Adipocyte (in vitro differentiated cells): ENCODE measurements around the gene LTV1.
"Not testable (repeated sequence)": the region's sequence is repeated elsewhere in the genome, so short reads cannot be mapped to it uniquely, and the experiment has no call there.

Experiments
- DNase-seq: peaks from one replicate; pipeline ENCODE4 v3.0.0-alpha.2; 2015; ENCODE audit warnings: low read depth
- H3K27me3 ChIP-seq: replicated peaks from 2 replicates; pipeline ENCODE4 v1.7.0; 2013; ENCODE audit warnings: mild to moderate bottlenecking, low read length, moderate library complexity; ENCODE audit not compliant: control insufficient read depth, insufficient read depth
- H3K36me3 ChIP-seq: 2 replicates; pipeline ENCODE4 v1.7.0; 2013; ENCODE audit warnings: low read length, mild to moderate bottlenecking, moderate library complexity; ENCODE audit not compliant: control insufficient read depth, insufficient read depth, severe bottlenecking
- H3K4me1 ChIP-seq: 2 replicates; pipeline ENCODE4 v1.7.0; 2013; ENCODE audit warnings: mild to moderate bottlenecking, low read length, moderate library complexity; ENCODE audit not compliant: control insufficient read depth, insufficient read depth
- H3K4me3 ChIP-seq: 2 replicates; pipeline ENCODE4 v1.7.0; 2013; ENCODE audit warnings: mild to moderate bottlenecking, low read length, moderate library complexity
- H3K9ac ChIP-seq: 2 replicates; pipeline ENCODE4 v1.7.0; 2013; ENCODE audit warnings: mild to moderate bottlenecking, low read length, moderate library complexity
- H3K9me3 ChIP-seq: 2 replicates; pipeline ENCODE4 v1.7.0; 2013; ENCODE audit warnings: mild to moderate bottlenecking, low read length, moderate library complexity; ENCODE audit not compliant: control insufficient read depth

LTV1 gene

GRCh38 chr6:143872201-143872600 lies 29.1 kb downstream of the LTV1 start:
- Histone ChIP-seq H3K27me3 (no peaks in the 10 kb centered on the region), H3K9me3 (peaks cover 6% of the 10 kb centered on the region), H3K4me1 (no peaks in the 10 kb centered on the region), H3K36me3 (no peaks in the 10 kb centered on the region), H3K4me3 (no peak overlapping the region), H3K9ac (no peak overlapping the region)
- DNase-seq: peak; percentile 38

GRCh38 chr6:143873600-143873999 lies 30.5 kb downstream of the LTV1 start:
- not testable (repeated sequence) for H3K9me3 ChIP-seq, H3K4me1 ChIP-seq, H3K27me3 ChIP-seq, H3K9ac ChIP-seq, H3K4me3 ChIP-seq, H3K36me3 ChIP-seq, DNase-seq

- not testable (repeated sequence) for H3K9me3 ChIP-seq, H3K4me1 ChIP-seq, DNase-seq, H3K36me3 ChIP-seq, H3K27me3 ChIP-seq, H3K9ac ChIP-seq, H3K4me3 ChIP-seq
Observed at GRCh38 chr6:143874503-143874902, 31.4 kb downstream of the LTV1 start.

GRCh38 chr6:143877584-143878271 lies 34.6 kb downstream of the LTV1 start:
- no peak overlapping the region for H3K4me3 ChIP-seq
- no peak overlapping the region for H3K9ac ChIP-seq
- H3K4me1 ChIP-seq: no peaks in the 10 kb centered on the region
- no peaks in the 10 kb centered on the region for H3K27me3 ChIP-seq
- no peak for DNase-seq
- peaks cover 8% of the 10 kb centered on the region for H3K9me3 ChIP-seq
- no peaks in the 10 kb centered on the region for H3K36me3 ChIP-seq

GRCh38 chr6:143878272-143878760 lies 35.2 kb downstream of the LTV1 start:
- no peak for DNase-seq
- H3K36me3 ChIP-seq: no peaks in the 10 kb centered on the region
- no peak overlapping the region for H3K4me3 ChIP-seq
- H3K9ac ChIP-seq: no peak overlapping the region
- peaks cover 8% of the 10 kb centered on the region for H3K9me3 ChIP-seq
- no peaks in the 10 kb centered on the region for H3K4me1 ChIP-seq
- H3K27me3 ChIP-seq: no peaks in the 10 kb centered on the region

- Histone ChIP-seq H3K9ac (no peak overlapping the region), H3K36me3 (no peaks in the 10 kb centered on the region), H3K27me3 (no peaks in the 10 kb centered on the region), H3K9me3 (peaks cover 3% of the 10 kb centered on the region), H3K4me1 (no peaks in the 10 kb centered on the region), H3K4me3 (no peak overlapping the region)
- no peak for DNase-seq
Observed at GRCh38 chr6:143880412-143880811, 37.3 kb downstream of the LTV1 start.

- DNase-seq: no peak
- H3K4me1 ChIP-seq: no peaks in the 10 kb centered on the region
- H3K36me3 ChIP-seq: no peaks in the 10 kb centered on the region
- H3K9me3 ChIP-seq: peaks cover 3% of the 10 kb centered on the region
- no peak overlapping the region for H3K4me3 ChIP-seq
- H3K9ac ChIP-seq: no peak overlapping the region
- H3K27me3 ChIP-seq: no peaks in the 10 kb centered on the region
Observed at GRCh38 chr6:143882401-143882930, 39.3 kb downstream of the LTV1 start.

GRCh38 chr6:143884216-143884900 lies 41.2 kb downstream of the LTV1 start:
- H3K27me3 ChIP-seq: no peaks in the 10 kb centered on the region
- no peak overlapping the region for H3K9ac ChIP-seq
- H3K36me3 ChIP-seq: no peaks in the 10 kb centered on the region
- H3K9me3 ChIP-seq: no peaks in the 10 kb centered on the region
- DNase-seq: peak; percentile 24
- no peaks in the 10 kb centered on the region for H3K4me1 ChIP-seq
- H3K4me3 ChIP-seq: no peak overlapping the region

GRCh38 chr6:143885116-143885515 lies 42.0 kb downstream of the LTV1 start:
- Histone ChIP-seq H3K4me3 (no peak overlapping the region), H3K9me3 (no peaks in the 10 kb centered on the region), H3K4me1 (no peaks in the 10 kb centered on the region), H3K27me3 (no peaks in the 10 kb centered on the region), H3K9ac (no peak overlapping the region), H3K36me3 (no peaks in the 10 kb centered on the region)
- DNase-seq: no peak

GRCh38 chr6:143894655-143895054 lies 51.5 kb downstream of the LTV1 start:
- H3K4me3 ChIP-seq: no peak overlapping the region
- no peaks in the 10 kb centered on the region for H3K27me3 ChIP-seq
- H3K9me3 ChIP-seq: no peaks in the 10 kb centered on the region
- no peaks in the 10 kb centered on the region for H3K4me1 ChIP-seq
- no peak for DNase-seq
- H3K36me3 ChIP-seq: no peaks in the 10 kb centered on the region
- H3K9ac ChIP-seq: no peak overlapping the region

- H3K4me1 ChIP-seq: no peaks in the 10 kb centered on the region
- no peak overlapping the region for H3K9ac ChIP-seq
- DNase-seq: no peak
Observed at GRCh38 chr6:143896126-143896860, 53.2 kb downstream of the LTV1 start.

More at GRCh38 chr6:143896126-143896860, 53.2 kb downstream of the LTV1 start:
- no peaks in the 10 kb centered on the region for H3K27me3 ChIP-seq
- H3K9me3 ChIP-seq: no peaks in the 10 kb centered on the region
- no peaks in the 10 kb centered on the region for H3K36me3 ChIP-seq
- H3K4me3 ChIP-seq: no peak overlapping the region
